ENCODE measurements around the gene IL2RA.
"Not testable (repeated sequence)": the region's sequence is repeated elsewhere in the genome, so short reads cannot be mapped to it uniquely, and the experiment has no call there.

The IL2RA gene

GRCh38 chr10:6011558-6011957 is 50.6 kb downstream of the IL2RA start:
- no peak for DNase-seq

- DNase-seq: no peak
These were observed 51.6 kb downstream of the IL2RA start for GRCh38 chr10:6010569-6010968.

- DNase-seq: no peak
These were observed 52.2 kb downstream of the IL2RA start for GRCh38 chr10:6009961-6010360.

GRCh38 chr10:6009150-6009549 is 53.0 kb downstream of the IL2RA start:
- no peak for DNase-seq

- no peak for DNase-seq
These were observed 53.5 kb downstream of the IL2RA start for GRCh38 chr10:6008497-6009142.

GRCh38 chr10:6006991-6007390 is 55.2 kb downstream of the IL2RA start:
- DNase-seq: no peak

GRCh38 chr10:6006546-6006945 is 55.6 kb downstream of the IL2RA start:
- DNase-seq: no peak

- DNase-seq: no peak
These were observed 56.2 kb downstream of the IL2RA start for GRCh38 chr10:6005856-6006395.

- not testable (repeated sequence) for DNase-seq
These were observed 56.9 kb downstream of the IL2RA start for GRCh38 chr10:6005161-6005804.

GRCh38 chr10:6002809-6003510 is 59.2 kb downstream of the IL2RA start:
- DNase-seq: no peak

GRCh38 chr10:5999440-6000165 is 62.6 kb downstream of the IL2RA start:
- no peak for DNase-seq

- no peak for DNase-seq
These were observed 65.5 kb downstream of the IL2RA start for GRCh38 chr10:5996696-5997095.

GRCh38 chr10:5992398-5992797 is 69.8 kb downstream of the IL2RA start:
- DNase-seq: no peak

- no peak for DNase-seq
These were observed 70.5 kb downstream of the IL2RA start for GRCh38 chr10:5991708-5992107.

GRCh38 chr10:5989756-5990155 is 72.4 kb downstream of the IL2RA start:
- DNase-seq: no peak

GRCh38 chr10:5988336-5988920 is 73.7 kb downstream of the IL2RA start:
- DNase-seq: no peak

GRCh38 chr10:5987747-5988146 is 74.4 kb downstream of the IL2RA start:
- no peak for DNase-seq

GRCh38 chr10:5985029-5985428 is 77.1 kb downstream of the IL2RA start:
- DNase-seq: no peak

- DNase-seq: no peak
These were observed 78.4 kb downstream of the IL2RA start for GRCh38 chr10:5983774-5984173.

- DNase-seq: no peak
These were observed 80.6 kb downstream of the IL2RA start for GRCh38 chr10:5981529-5981928.

- DNase-seq: no peak
These were observed 84.0 kb downstream of the IL2RA start for GRCh38 chr10:5978230-5978489.

GRCh38 chr10:5977471-5978229 is 84.5 kb downstream of the IL2RA start, which contains the start of gene IL15RA:
Gene IL15RA, minus strand, starts transcription at chr10:5977543. Its CDS starts 51 bp downstream, at chr10:5977492.
- peak; percentile 86 for DNase-seq

All from stimulated activated CD4-positive, alpha-beta T cell treated with anti-CD3 and anti-CD28 coated beads, Interleukin-12 subunit alpha, Interleukin-12 subunit beta, amount 100 ng/mL, for 4 hours (primary cell).